ENCODE measurements around the gene FAM221A.

DNA sequence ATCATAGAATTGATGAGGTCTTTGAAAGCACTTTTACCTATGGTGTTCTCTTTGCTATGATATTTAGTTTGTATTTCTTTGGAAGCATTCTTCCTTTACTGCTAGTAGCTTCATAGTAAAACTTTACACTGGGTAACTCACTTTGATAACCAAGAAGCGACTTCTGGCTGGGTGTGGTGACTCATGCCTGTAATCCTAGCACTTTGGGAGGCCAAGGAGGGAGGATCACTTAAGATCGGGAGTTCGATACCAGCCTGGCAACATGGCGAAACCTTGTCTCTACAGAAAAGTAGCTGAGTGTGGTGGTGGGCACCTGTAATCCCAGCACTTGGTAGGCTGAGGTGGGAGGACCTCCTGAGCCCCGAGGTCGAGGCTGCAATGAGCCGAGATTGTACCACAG, 46.6 kb upstream of the FAM221A start:
- no peak for TF ChIP-seq POLR2A (IDR thresholded peaks at IDR 0.05)
- TF ChIP-seq, protein P1, sequence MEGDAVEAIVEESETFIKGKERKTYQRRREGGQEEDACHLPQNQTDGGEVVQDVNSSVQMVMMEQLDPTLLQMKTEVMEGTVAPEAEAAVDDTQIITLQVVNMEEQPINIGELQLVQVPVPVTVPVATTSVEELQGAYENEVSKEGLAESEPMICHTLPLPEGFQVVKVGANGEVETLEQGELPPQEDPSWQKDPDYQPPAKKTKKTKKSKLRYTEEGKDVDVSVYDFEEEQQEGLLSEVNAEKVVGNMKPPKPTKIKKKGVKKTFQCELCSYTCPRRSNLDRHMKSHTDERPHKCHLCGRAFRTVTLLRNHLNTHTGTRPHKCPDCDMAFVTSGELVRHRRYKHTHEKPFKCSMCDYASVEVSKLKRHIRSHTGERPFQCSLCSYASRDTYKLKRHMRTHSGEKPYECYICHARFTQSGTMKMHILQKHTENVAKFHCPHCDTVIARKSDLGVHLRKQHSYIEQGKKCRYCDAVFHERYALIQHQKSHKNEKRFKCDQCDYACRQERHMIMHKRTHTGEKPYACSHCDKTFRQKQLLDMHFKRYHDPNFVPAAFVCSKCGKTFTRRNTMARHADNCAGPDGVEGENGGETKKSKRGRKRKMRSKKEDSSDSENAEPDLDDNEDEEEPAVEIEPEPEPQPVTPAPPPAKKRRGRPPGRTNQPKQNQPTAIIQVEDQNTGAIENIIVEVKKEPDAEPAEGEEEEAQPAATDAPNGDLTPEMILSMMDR (IDR thresholded peaks at IDR 0.05): no peak

All from thyroid gland (tissue), 4 donors.